NCI-H2107 treated with DMSO at 0.1 percent for 48 hours (cell line): ENCODE measurements around the gene C1QTNF9.
"Not testable (repeated sequence)": the region's sequence is repeated elsewhere in the genome, so short reads cannot be mapped to it uniquely, and the experiment has no call there.

Source experiments
- DNase-seq: peaks from one replicate; lab custom pipeline; 2025; ENCODE audit not compliant: unreplicated experiment; lab: John Stamatoyannopoulos, UW

C1QTNF9 gene

GRCh38 chr13:24359252-24359651 is 49.9 kb downstream of the C1QTNF9 start:
- DNase-seq: not testable (repeated sequence)

- no peak for DNase-seq
These were observed 50.7 kb downstream of the C1QTNF9 start for GRCh38 chr13:24360106-24360505.

- DNase-seq: no peak
These were observed 51.7 kb downstream of the C1QTNF9 start for GRCh38 chr13:24361113-24361512.

GRCh38 chr13:24361852-24362366 is 52.5 kb downstream of the C1QTNF9 start:
- DNase-seq: no peak

- no peak for DNase-seq
These were observed 53.1 kb downstream of the C1QTNF9 start for GRCh38 chr13:24362435-24362952.

GRCh38 chr13:24365191-24365590 is 55.8 kb downstream of the C1QTNF9 start:
- no peak for DNase-seq

- DNase-seq: not testable (repeated sequence)
These were observed 56.9 kb downstream of the C1QTNF9 start for GRCh38 chr13:24366315-24366714.

- DNase-seq: not testable (repeated sequence)
These were observed 61.9 kb downstream of the C1QTNF9 start for GRCh38 chr13:24371273-24371672.
